Hepatocyte (in vitro differentiated cells): ENCODE data around the gene LAP3. TPM values are rescaled to one million over a fixed set of nuclear protein-coding genes. Genes with fewer than 3 reads are reported as not detected.

Experiments used
- DNase-seq: peaks from one replicate; pipeline ENCODE4 v3.0.0-alpha.2; 2016; ENCODE audit warnings: low spot score
- H2AFZ ChIP-seq: fragments of 200-600 bp; sonication (generic); 2 replicates; pipeline ENCODE4 v1.6.0; 2016; ENCODE audit warnings: antibody characterized with exemption, mild to moderate bottlenecking
- H3K27ac ChIP-seq: fragments of 200-600 bp; sonication (generic); 2 replicates; pipeline ENCODE4 v1.5.1; 2016; ENCODE audit warnings: mild to moderate bottlenecking
- H3K27me3 ChIP-seq: fragments of 200-600 bp; sonication (generic); 2 replicates; pipeline ENCODE4 v1.6.1; 2016
- H3K36me3 ChIP-seq: fragments of 200-600 bp; sonication (generic); replicated peaks from 2 replicates; pipeline ENCODE4 v1.5.1; 2016; ENCODE audit warnings: low read depth; ENCODE audit not compliant: insufficient read depth
- H3K4me1 ChIP-seq: fragments of 200-600 bp; sonication (generic); 2 replicates; pipeline ENCODE4 v1.5.1; 2016; ENCODE audit warnings: mild to moderate bottlenecking, moderate library complexity; ENCODE audit not compliant: insufficient read depth
- H3K4me2 ChIP-seq: fragments of 200-600 bp; sonication (generic); 2 replicates; pipeline ENCODE4 v1.6.0; 2016
- H3K4me3 ChIP-seq: fragments of 200-600 bp; sonication (generic); 2 replicates; pipeline ENCODE4 v1.5.1; 2016; ENCODE audit warnings: mild to moderate bottlenecking
- H3K79me2 ChIP-seq: fragments of 200-600 bp; sonication (generic); 2 replicates; pipeline ENCODE4 v1.6.0; 2017; ENCODE audit warnings: mild to moderate bottlenecking
- H3K9me2 ChIP-seq: fragments of 200-600 bp; sonication (generic); replicated peaks from 2 replicates; pipeline ENCODE4 v1.6.0; 2017; ENCODE audit warnings: mild to moderate bottlenecking; ENCODE audit not compliant: insufficient read depth
- H3K9me3 ChIP-seq: fragments of 200-600 bp; sonication (generic); 2 replicates; pipeline ENCODE4 v1.5.1; 2016; ENCODE audit warnings: low read depth, mild to moderate bottlenecking
- H4K20me1 ChIP-seq: fragments of 200-600 bp; sonication (generic); 2 replicates; pipeline ENCODE4 v1.6.0; 2016; ENCODE audit warnings: mild to moderate bottlenecking; ENCODE audit not compliant: insufficient read depth, poor library complexity, severe bottlenecking
- EZH2 ChIP-seq: fragments of 200-600 bp; sonication (generic); IDR thresholded peaks from 2 replicates; pipeline ENCODE4 v1.6.1; 2016; ENCODE audit warnings: antibody characterized with exemption, mild to moderate bottlenecking, borderline replicate concordance
- EZH2phosphoT487 ChIP-seq: fragments of 200-600 bp; sonication (generic); IDR thresholded peaks from one replicate; pipeline ENCODE4 v1.6.1; 2018; ENCODE audit warnings: antibody characterized with exemption, mild to moderate bottlenecking, low read depth, moderate library complexity; ENCODE audit not compliant: unreplicated experiment, severe bottlenecking
- WGBS: methylation state at CpG from one replicate; pipeline ENCODE4 v1.1.6; 2016; ENCODE audit warnings: low lambda C conversion rate; ENCODE audit errors: missing lambda C conversion rate; 5-methylcytosine and 5-hydroxymethylcytosine counted together
- polyA plus RNA-seq: library from polyadenylated mRNA; unstranded; fragments of >200 nt; fragmentation: Nextera tagmentation; extraction: Ambion mirVana; gene quantifications from 2 replicates; pipeline ENCODE4 v1.2.1, GENCODE V29; 2016
- total RNA-seq: library from RNA; depleted of rRNA; stranded (reverse); fragments of >200 nt; gene quantifications from 2 replicates; pipeline ENCODE4 v1.2.3, GENCODE V29; 2014
- TF ChIP-seq, protein P1 (sequence below): fragments of 200-600 bp; sonication (generic); IDR thresholded peaks from 2 replicates; pipeline ENCODE4 v1.5.1; 2016; ENCODE audit warnings: antibody characterized with exemption, mild to moderate bottlenecking; ENCODE audit not compliant: poor library complexity

The LAP3 gene
- total and polyA plus RNA-seq, 2 experiments from 2014 or later: 53.2 to 76.4 TPM

DNA sequence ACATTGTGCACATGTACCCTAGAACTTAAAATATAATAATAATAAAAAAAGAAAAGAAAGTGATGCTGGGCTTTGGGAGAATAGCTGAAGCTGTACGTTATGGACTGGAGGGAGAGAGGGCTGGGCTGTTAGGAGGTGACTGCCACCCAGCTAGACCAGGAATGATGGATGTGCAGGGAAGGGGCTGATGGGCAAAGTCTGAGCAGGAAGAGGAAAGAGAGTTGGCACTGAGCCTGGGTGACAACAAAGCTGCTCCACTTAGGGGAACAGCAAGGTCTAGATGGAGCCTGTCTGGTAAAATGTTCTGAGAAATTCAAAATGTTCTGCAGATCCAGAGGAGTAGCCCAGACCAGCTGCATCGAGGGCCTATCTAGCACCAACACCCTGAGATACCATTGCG lies 69.7 kb downstream of the LAP3 start:
- DNase-seq: no peak
- 87% methylated on average over 3 of the region's 3 CpGs for WGBS
- Histone ChIP-seq H3K4me1 (no peaks in the 10 kb centered on the region), H2AFZ (no peak overlapping the region), H3K4me2 (no peak overlapping the region), H3K9me3 (no peaks in the 10 kb centered on the region), H3K27ac (no peak overlapping the region), H4K20me1 (no peaks in the 10 kb centered on the region), H3K27me3 (no peaks in the 10 kb centered on the region), H3K9me2 (no peaks in the 10 kb centered on the region), H3K36me3 (no peaks in the 10 kb centered on the region), H3K79me2 (no peaks in the 10 kb centered on the region), H3K4me3 (no peak overlapping the region)
- TF ChIP-seq EZH2 (no peak), EZH2phosphoT487 (no peak)
- TF ChIP-seq, protein P1, sequence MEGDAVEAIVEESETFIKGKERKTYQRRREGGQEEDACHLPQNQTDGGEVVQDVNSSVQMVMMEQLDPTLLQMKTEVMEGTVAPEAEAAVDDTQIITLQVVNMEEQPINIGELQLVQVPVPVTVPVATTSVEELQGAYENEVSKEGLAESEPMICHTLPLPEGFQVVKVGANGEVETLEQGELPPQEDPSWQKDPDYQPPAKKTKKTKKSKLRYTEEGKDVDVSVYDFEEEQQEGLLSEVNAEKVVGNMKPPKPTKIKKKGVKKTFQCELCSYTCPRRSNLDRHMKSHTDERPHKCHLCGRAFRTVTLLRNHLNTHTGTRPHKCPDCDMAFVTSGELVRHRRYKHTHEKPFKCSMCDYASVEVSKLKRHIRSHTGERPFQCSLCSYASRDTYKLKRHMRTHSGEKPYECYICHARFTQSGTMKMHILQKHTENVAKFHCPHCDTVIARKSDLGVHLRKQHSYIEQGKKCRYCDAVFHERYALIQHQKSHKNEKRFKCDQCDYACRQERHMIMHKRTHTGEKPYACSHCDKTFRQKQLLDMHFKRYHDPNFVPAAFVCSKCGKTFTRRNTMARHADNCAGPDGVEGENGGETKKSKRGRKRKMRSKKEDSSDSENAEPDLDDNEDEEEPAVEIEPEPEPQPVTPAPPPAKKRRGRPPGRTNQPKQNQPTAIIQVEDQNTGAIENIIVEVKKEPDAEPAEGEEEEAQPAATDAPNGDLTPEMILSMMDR: no peak

DNA sequence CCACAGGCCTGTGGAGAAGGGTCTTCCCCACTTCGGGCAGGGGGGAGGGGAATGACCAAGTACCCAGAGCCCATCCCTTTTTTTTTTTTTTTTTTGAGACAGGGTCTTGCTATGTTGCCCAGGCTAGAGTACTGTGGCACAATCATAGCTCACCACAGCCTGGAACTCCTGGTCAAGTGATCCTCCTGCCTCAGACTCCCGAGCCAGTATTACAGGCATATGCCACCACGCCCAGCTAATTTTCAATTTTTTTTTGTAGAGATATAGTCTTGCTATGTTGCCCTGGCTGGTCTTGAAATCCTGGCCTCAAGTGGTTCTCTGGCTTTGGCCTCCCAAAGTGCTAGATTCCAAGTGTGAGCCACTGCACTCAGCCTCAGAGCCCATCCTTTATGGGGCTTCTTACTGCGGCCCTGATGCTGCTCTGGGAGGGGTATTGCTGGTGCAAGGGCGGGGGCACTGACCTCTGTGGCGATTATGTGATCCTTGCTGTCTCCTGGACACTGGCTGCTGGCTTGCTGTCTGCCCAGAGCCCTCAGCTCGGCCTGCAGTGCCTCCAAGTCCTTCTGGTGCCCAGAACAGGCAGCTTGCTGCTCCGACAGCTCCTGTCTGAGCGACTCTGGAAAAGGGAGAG lies 70.3 kb downstream of the LAP3 start:
- no peaks in the 10 kb centered on the region for H3K9me2 ChIP-seq
- H2AFZ ChIP-seq: no peak overlapping the region
- no peak for DNase-seq
- H3K9me3 ChIP-seq: no peaks in the 10 kb centered on the region
- H3K79me2 ChIP-seq: no peaks in the 10 kb centered on the region
- no peak overlapping the region for H3K4me3 ChIP-seq
- H3K27ac ChIP-seq: no peak overlapping the region
- 92% methylated on average over 9 of the region's 9 CpGs for WGBS
- H3K4me1 ChIP-seq: no peaks in the 10 kb centered on the region
- no peaks in the 10 kb centered on the region for H3K36me3 ChIP-seq
- no peak overlapping the region for H3K4me2 ChIP-seq
- H4K20me1 ChIP-seq: no peaks in the 10 kb centered on the region
- TF ChIP-seq EZH2phosphoT487: no peak
- TF ChIP-seq EZH2: no peak
- TF ChIP-seq, protein P1: no peak
- no peaks in the 10 kb centered on the region for H3K27me3 ChIP-seq

DNA sequence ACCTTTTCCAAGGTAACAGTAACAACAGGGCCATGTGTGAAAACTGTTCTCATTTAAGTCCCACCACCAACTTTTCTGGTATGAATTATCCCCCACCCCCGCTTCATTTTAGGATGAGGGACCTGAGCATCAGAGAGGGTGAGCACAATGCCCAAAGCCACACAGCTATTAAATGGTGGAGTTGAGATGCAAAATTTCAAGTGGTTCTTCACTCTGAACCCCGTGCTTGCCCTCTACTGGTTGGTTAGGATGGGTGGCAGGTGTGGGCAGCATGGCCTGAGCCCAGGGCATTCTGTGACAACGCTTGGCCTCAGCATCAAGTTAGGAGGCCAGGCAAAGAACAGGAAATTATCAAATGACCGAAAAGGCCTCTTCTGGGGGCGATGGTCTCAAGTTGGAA lies 70.9 kb downstream of the LAP3 start:
- Histone ChIP-seq H3K36me3 (no peaks in the 10 kb centered on the region), H3K9me2 (no peaks in the 10 kb centered on the region), H4K20me1 (no peaks in the 10 kb centered on the region), H2AFZ (no peak overlapping the region), H3K9me3 (no peaks in the 10 kb centered on the region), H3K4me3 (no peak overlapping the region), H3K4me1 (no peaks in the 10 kb centered on the region), H3K4me2 (no peak overlapping the region), H3K79me2 (no peaks in the 10 kb centered on the region), H3K27ac (no peak overlapping the region), H3K27me3 (no peaks in the 10 kb centered on the region)
- WGBS: 80% methylated on average over 5 of the region's 5 CpGs
- TF ChIP-seq, protein P1: no peak
- TF ChIP-seq EZH2phosphoT487 (no peak), EZH2 (no peak)
- no peak for DNase-seq

DNA sequence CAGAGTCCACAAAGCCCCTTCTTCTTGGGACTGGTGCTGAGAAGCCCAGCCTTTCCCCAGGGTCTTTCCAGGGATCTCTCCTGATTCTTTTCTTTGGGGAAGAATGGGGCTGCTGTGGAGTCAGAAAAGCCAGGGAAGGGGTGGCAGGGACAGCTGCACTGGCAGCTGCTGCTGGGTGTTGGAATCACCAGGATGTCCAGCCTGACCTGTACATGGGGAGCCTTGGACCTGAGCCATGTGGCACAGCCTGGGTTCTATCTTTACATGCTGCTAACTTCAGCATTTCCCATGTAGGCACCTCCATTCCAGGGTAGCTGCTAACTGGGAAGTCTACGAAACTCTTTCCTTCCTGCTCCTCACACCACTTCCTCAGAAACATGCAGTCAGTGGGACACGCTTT lies 73.4 kb downstream of the LAP3 start:
- 94% methylated on average over 2 of the region's 2 CpGs for WGBS

More for the DNA sequence above, 73.4 kb downstream of the LAP3 start:
- no peaks in the 10 kb centered on the region for H4K20me1 ChIP-seq
- no peaks in the 10 kb centered on the region for H3K4me1 ChIP-seq
- H3K4me3 ChIP-seq: no peak overlapping the region
- no peak overlapping the region for H2AFZ ChIP-seq
- H3K9me2 ChIP-seq: no peaks in the 10 kb centered on the region
- no peaks in the 10 kb centered on the region for H3K79me2 ChIP-seq
- no peaks in the 10 kb centered on the region for H3K36me3 ChIP-seq
- H3K27me3 ChIP-seq: no peaks in the 10 kb centered on the region
- no peak for DNase-seq
- no peak overlapping the region for H3K4me2 ChIP-seq
- H3K27ac ChIP-seq: no peak overlapping the region
- no peaks in the 10 kb centered on the region for H3K9me3 ChIP-seq
- TF ChIP-seq EZH2phosphoT487 (no peak), EZH2 (no peak)
- TF ChIP-seq, protein P1: no peak
